GM18858 (cell line): ENCODE measurements around the gene STK32C.
"Not testable (repeated sequence)": the region's sequence is repeated elsewhere in the genome, so short reads cannot be mapped to it uniquely, and the experiment has no call there.

Source experiments
- ATAC-seq: cut with Tn5 transposase; IDR thresholded peaks from one replicate; pipeline ENCODE4 v1.9.1; 2021; ENCODE audit not compliant: unreplicated experiment

Gene STK32C

DNA sequence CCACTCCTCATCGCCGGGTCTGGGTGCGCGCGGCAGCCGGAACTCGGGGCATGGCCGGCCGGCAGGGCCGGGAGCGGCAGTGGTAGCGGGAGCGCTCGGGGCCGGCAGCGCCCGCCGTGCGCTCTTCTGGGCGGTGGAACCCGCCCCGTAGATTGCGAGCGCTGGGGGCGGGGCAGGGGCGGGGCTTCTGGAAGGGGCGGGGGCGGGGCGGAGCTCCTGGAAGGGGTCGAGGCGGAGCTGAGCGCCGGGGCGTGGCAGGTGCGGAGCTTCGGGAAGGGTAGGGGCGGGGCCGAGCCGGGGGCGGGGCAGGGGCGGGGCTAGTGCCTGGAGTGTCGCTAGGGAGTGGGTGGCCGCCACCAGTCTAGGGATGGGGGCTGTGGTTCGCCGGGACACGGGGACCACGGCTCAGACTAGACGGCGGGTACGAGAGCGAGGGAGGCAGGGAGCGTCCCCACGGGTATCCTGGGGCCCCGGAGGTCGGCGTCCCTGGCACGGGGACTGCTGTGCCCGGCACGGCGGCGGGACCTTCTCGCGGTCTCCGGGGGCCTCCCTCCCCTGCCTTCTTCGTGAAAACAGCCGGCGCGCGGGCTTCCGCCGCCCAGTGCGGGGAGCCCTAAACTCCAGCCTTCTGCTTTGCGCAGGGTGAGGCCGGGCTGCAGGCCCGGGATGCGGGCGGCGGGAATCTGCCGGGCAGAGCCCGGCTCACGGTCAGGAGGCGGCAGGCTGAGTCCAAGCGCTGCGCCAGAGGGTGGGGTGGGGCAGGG lies at the start of gene STK32C:
STK32C (minus strand) TSS at position 128 of the 764 bp plus-strand sequence; CDS start at position 11, 117 bp downstream.
- ATAC-seq, result no peak

DNA sequence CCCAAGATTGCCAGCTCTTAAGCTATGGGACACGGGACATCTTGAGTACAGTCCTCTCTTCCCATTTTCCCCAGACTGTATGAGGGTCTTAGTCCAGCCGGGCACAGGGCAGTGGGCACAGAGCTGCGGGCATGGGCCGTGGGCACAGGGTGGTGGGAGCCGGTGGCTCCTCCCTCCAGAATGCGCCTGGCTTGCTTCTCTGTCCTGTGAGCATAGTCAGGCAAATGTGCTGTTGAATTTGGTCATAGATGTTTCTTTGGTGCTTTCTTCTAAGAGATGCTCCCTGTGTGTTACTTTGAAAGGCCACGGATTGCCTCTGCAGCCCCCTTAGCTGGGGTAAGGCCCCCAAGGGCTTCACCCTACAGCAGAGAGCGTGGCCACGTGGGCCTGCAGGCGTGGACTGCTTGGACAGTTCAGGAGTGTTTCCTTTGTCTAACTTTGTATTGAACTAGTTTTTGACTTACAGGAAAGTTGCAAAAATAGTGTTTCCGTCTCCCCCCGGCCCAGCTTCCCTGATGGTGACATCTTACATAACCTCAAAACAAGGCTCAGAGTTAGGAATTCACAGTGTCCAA lies 49.0 kb upstream of the STK32C start:
- no peak for ATAC-seq

DNA sequence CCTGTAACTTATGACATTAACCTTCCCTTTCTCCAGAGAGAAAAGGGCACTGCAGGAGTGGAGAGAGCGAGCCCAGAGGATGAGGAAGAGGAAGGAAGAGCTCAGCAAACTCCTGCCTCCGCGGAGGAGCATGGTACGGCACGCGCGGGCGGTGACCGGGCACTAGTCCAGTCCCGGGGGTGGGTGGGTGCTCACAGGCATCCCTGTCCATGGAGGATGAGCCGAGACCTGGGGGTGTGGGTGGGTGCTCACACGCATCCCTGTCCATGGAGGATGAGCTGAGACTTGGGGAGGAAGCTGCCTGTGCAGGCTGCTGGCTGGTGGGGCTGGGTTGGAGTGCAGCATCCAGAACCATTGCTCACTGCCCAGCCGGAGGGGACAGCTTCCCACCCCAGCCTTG lies 48.0 kb upstream of the STK32C start:
- ATAC-seq, result no peak

- ATAC-seq, result no peak
These were observed 47.5 kb upstream of the STK32C start for GRCh38 chr10:132355297-132355696.

DNA sequence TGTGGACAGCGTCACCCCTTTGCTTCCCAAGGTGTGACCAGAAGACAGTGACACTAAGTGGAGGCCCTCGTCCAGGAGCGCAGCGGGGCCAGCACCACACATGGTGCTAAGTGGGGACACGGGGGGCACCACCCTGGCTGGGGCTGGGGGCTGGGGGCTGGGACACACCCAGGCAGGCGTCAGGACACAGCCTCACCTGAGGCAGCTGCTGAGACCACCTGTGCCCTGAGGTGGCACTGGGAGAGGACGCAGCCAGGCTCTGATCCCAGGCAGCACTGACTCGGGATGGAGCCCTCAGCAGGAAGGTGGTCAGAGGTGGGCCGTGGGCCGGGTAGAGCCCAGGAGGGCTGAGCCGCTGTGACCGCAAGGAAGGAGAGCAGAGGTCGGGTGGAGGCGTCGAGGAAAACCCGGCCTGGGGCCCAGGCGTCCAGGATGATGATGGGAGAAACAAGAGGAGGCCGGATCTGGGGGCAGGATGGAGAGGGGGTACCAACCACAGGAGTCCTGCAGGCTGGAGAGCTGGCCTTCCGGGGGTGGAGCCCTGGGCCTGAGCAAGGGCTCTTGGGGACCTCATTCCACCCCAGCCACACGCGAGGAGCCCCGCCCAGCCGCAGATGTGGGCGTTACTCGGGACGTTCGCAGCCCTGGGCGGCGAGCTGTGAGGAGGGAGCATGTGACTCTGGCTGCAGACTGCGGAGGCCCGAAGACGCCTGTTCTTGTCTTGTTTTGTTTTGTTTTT lies 46.8 kb upstream of the STK32C start:
- ATAC-seq, result no peak

GRCh38 chr10:132353456-132354355 lies 46.0 kb upstream of the STK32C start:
- no peak for ATAC-seq

DNA sequence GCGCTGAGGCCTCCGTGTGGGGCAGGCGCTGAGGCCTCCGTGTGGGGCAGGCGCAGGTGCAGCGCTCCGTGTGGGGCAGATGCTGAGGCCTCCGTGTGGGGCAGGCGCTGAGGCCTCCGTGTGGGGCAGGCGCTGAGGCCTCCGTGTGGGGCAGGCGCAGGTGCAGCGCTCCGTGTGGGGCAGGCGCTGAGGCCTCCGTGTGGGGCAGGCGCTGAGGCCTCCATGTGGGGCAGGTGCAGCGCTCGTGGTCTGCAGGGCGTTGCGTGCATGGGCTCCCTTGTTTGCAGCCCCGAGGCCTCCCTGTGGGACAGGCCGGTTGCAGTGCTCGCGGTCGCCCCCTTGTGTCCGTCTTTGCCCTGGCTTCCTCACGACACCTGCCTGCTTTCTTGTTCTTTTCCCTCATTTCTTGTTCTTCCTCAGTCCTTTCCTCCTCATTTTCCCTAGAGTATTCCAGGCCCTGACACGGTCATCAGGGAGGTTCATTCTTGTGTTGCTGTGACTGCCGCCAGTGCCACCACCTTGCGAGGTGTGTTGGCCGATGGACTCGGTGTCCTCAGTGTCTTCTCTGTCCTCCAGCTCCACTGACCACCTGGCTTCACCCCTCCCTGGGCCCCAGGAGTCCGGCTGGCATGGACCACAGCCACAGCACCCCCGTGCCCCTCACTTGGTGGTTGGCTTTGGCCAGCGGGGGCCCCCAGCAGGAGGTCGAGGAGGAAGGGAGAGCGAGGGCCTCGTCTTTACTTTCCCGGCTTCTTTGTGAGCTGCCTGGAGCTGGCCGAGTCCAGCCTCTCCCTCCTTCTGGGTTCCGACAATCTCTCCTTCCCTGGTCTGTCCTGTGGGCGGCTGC lies 44.9 kb upstream of the STK32C start:
- ATAC-seq, result not testable (repeated sequence)

DNA sequence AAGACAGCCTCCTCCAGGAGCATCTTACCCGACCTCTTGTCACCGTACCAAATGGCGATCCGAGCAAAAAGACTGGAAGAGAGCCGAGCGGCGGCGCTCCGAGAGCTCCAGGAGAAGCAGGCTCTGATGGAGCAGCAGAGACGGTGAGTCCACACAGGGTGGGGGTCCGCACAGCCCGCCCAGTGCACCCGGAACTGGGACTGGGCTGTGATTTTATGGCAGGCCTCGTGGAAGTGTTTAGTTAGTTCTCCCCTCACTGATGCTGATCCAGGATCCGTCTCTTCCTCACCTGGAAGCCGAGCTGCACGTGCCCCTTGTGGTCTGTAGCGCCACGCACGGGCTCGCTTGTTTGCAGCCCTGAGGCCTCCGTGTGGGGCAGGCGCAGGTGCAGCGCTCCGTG lies 43.9 kb upstream of the STK32C start:
- no peak for ATAC-seq

GRCh38 chr10:132350946-132351345 lies 43.2 kb upstream of the STK32C start:
- ATAC-seq, result no peak

DNA sequence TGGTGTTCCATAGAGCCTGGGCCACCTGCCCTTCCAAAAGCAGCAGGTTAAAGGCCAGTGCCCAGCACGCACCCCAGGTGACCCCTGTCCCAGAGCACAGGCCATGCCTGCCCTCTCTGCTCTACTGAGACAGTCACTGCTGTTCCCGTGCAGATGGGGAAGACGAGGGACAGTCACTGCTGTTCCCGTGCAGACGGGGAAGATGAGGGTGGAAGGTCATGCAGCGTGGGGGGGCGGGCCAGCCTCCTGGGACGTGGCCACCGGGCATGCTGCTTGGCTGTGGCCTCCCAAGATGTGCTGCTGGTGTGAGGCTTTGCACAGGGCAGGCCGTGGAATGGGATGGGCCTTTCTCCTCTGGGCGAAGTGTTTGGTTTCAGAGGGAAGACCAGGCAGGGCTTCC lies 42.6 kb upstream of the STK32C start:
- ATAC-seq, result no peak

DNA sequence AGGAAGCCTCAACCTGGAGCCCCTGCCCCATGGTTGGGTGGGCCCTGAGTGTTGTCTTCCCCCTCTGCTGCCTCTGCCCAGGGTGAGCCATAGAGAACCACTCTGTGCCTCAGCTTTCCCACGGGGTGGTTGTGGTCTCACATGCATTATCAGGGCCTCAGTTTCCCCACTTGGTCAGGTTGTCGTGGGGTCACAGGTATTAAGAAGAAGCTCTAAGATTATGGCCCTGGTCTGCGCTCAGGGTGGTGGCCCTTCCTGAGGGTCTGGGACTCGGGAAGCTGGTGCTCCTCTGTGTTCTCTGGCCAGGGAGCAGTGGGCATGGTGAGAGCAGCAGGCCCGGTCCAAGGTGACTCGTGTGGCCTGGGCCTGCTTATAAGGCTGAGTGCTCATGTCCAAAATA lies 42.0 kb upstream of the STK32C start:
- ATAC-seq, result no peak

DNA sequence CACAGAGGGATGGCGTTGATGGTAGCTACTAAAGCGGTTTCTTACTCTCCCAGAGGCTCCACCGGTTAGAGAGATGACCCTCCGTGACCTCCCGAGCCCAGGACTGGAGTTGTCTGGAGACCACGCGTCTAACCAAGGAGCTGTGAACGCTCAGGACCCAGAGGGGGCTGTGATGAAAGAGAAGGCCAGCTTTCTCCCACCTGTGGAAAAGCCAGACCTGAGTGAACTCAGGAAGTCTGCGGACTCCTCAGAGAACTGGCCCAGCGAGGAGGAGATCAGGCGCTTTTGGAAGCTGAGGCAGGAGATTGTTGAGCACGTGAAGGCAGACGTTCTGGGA lies 40.1 kb upstream of the STK32C start:
- no peak for ATAC-seq

GRCh38 chr10:132347211-132347930 lies 39.6 kb upstream of the STK32C start:
- no peak for ATAC-seq

DNA sequence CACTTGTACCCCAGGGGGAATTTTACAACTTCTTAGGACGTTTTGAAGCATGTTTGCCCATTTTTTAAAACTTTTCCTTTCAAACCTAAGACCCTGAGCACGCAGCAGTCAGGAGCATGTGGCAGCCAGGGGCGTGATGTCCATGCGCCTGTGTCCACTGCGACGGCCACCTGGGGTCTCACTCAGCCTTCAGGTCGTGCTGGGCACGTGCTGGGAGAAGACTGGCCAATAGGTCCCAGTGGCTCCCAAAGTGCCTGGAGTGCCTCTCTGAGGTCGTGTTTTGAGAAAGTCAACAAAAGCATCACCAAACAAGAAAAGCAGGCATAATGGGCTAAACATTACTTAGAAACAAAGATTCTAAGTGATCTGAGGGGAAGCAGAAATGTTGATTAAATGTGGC lies 39.1 kb upstream of the STK32C start:
- ATAC-seq, result no peak

DNA sequence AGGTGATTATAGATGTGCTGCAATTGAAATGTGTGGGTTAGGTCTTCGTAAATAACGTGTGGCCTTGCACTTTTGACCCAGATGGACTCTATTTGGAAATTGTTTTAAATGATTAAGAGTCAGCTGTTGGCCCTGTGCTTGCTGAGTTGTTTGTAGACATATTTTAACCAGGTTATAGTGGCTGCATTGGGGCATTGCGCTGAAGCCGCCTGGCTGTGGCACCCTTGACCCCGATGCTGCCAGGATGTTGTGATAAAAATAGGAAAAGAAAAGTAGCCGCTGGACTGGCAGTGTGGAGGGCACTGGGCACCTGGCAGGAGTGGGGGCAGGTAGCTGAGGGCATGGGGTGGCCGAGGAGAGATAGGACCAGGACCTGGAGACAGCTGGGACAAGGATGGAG lies 37.6 kb upstream of the STK32C start:
- ATAC-seq, result no peak

- no peak for ATAC-seq
These were observed 36.6 kb upstream of the STK32C start for GRCh38 chr10:132344386-132344785.

- no peak for ATAC-seq
These were observed 34.8 kb upstream of the STK32C start for GRCh38 chr10:132342553-132342952.

GRCh38 chr10:132341781-132342180 lies 34.0 kb upstream of the STK32C start:
- ATAC-seq, result no peak

- no peak for ATAC-seq
These were observed 33.3 kb upstream of the STK32C start for GRCh38 chr10:132341017-132341416.

- no peak for ATAC-seq
These were observed 31.5 kb upstream of the STK32C start for GRCh38 chr10:132339276-132339675.
